T-helper 9 cell (primary cell): ENCODE measurements around the gene PGAP3.
"Not testable (repeated sequence)": the region's sequence is repeated elsewhere in the genome, so short reads cannot be mapped to it uniquely, and the experiment has no call there.

Source experiments
- DNase-seq: peaks from one replicate; pipeline ENCODE4 v3.0.0-alpha.2; 2020
- total RNA-seq, 2 donors: gene quantifications; one replicate each; lab custom pipeline; 2026; lab: John Stamatoyannopoulos, UW

Gene PGAP3, protein sequence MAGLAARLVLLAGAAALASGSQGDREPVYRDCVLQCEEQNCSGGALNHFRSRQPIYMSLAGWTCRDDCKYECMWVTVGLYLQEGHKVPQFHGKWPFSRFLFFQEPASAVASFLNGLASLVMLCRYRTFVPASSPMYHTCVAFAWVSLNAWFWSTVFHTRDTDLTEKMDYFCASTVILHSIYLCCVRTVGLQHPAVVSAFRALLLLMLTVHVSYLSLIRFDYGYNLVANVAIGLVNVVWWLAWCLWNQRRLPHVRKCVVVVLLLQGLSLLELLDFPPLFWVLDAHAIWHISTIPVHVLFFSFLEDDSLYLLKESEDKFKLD
- total RNA-seq: 29.0 to 29.7 reads per million in 2 donors

GRCh38 chr17:39687546-39688474 is at the start of gene PGAP3:
TSS of gene PGAP3 (minus strand) at chr17:39688057. CDS start at chr17:39688014, 43 bp downstream.
- peak; percentile 71 for DNase-seq

DNA sequence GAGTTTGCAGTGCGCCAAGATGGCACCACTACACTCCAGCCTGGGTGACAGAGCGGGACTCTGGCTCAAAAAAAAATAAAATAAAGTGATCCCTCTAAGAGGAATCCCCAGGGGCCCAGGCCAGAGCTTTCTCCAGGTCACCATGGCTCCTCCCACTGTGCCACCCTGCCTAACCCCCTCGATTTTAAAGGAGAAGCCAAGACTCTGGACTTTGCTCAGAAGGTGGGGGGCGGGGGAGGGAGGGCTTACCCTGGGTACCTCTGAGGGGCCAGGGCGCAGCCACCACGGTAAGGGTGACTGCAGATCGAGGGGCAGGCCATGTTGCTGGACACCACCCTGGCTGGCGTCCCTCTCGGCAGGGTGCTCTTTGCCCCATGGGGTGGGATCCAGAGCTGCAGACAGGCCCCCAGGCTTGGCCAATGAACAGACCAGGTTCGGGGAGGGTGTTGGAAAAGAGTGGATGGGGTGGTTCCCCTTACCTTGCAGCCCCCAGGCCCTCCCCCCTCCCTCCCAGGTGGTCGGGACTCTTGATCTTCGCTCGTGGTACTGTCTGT is 49.4 kb upstream of the PGAP3 start:
- DNase-seq: no peak

DNA sequence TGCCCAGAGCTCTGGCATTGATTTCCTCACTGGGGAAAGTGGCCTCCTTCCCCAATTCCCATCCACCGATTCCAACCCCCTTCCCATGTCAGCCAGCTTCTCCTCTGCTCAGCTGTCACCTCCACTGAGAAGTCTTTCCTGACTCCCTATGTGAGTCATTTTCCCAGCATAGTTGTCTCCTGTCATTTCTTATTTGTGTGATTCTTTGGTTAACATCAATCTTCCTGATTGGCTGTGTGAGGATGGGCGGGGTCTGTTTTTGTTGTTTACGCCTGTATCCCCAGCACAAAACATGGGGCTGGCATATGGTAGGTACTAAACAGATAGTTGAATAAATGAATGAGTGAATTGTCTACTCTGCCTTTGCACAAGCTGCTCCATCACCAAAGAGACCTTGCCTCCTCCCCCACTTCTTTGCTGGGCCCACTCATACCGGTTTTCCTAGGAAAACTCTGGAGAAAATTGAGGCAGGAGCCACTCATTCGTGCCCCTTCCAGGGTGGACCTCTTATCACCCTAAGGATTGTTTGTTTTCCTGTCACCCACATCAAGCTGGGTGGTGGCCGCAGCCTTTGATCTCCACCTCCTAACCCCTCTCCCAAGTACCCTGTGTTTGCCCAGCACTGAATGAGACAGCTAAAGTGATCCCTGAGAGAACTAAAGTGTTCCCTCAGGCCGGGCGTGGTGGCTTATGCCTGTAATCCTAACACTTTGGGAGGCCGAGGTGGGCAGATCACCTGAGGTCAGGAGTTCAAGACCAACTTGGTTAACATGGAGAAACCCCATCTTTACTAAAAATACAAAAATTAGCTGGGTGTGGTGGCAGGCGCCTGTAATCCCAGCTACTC is 48.7 kb upstream of the PGAP3 start:
- no peak for DNase-seq

- no peak for DNase-seq
These were observed 48.0 kb upstream of the PGAP3 start for GRCh38 chr17:39735882-39736281.

DNA sequence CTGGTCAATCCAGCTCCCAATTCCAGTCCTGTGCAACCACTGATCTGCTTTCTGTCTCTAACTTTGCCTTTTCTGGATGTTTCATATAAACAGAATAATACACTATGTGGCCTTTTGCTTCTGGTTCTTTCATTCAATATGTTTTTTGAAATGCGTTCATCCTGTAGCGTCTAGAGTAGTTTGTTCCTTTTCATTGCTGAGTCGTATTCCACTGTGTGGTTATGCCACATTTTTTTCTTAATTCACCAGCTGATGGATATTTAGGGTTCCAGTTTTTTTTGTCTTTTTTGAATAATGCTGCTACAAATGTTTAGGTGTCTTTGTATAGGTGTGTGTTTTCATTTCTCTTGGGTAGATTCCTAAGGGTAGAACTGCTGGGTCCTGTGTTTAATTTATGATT is 44.7 kb upstream of the PGAP3 start:
- no peak for DNase-seq

- DNase-seq: peak; percentile 97
These were observed 42.5 kb upstream of the PGAP3 start, which contains the start of gene MIEN1 for GRCh38 chr17:39730095-39730921. TSS of gene MIEN1 (minus strand) at chr17:39730532. CDS start at chr17:39730495, 37 bp downstream.

DNA sequence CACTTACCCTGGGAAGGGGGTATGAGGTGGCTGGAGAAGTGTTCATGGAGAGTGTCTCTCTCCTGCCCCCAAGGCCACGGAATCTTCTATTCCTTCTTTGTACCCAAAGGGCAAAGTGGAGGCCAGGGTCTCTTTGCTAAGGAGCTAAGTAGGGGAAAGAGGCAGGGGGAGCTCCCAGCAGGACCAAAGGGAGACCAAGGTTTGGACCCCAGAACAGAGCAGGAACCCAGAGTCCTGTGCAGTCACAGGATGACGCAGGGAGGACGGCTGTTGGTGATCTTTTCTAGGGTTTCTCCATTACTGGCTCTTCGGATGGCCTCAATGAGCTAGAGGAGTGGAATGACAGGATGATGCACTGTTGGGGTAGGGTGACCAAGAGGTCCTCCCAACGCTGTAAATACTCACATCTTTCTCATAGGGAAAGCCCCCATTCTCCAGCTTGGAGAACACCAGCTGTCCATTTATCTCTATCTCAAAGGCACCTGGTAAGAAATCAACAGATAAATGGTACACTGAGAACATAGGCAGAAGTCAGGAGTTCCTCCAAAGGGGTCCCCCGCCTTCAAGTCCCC is 41.5 kb upstream of the PGAP3 start:
- no peak for DNase-seq

GRCh38 chr17:39727556-39727955 is 39.7 kb upstream of the PGAP3 start:
- no peak for DNase-seq

DNA sequence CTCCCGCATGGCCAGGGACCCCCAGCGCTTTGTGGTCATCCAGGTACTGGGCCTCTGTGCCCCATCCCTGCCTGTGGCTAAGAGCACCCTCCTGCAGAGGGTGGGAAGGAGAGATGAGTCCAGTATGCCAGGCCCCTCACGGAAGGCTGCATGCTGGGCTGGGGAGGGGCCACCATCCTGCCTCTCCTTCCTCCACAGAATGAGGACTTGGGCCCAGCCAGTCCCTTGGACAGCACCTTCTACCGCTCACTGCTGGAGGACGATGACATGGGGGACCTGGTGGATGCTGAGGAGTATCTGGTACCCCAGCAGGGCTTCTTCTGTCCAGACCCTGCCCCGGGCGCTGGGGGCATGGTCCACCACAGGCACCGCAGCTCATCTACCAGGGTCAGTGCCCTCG is 38.8 kb upstream of the PGAP3 start:
- DNase-seq: no peak

DNA sequence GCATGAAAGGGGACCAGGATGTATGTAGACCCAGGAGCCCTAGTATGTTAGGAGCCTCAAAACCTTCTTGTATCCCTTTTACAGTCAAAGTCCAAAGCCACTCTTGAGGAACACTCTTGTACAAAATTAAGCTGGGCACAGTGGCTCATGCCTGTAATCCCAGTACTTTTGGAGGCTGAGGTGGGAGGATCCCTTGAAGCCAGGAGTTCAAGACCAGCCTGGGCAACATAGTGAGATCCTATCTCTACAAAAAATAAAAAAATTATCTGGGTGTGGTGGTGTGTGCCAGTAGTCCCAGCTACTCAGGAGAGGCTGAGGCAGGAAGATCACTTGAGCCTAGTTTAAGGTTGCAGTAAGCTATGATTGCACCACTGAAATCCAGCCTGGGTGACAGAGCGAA is 38.1 kb upstream of the PGAP3 start:
- not testable (repeated sequence) for DNase-seq

DNA sequence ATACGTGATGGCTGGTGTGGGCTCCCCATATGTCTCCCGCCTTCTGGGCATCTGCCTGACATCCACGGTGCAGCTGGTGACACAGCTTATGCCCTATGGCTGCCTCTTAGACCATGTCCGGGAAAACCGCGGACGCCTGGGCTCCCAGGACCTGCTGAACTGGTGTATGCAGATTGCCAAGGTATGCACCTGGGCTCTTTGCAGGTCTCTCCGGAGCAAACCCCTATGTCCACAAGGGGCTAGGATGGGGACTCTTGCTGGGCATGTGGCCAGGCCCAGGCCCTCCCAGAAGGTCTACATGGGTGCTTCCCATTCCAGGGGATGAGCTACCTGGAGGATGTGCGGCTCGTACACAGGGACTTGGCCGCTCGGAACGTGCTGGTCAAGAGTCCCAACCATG is 36.9 kb upstream of the PGAP3 start:
- DNase-seq: no peak

DNA sequence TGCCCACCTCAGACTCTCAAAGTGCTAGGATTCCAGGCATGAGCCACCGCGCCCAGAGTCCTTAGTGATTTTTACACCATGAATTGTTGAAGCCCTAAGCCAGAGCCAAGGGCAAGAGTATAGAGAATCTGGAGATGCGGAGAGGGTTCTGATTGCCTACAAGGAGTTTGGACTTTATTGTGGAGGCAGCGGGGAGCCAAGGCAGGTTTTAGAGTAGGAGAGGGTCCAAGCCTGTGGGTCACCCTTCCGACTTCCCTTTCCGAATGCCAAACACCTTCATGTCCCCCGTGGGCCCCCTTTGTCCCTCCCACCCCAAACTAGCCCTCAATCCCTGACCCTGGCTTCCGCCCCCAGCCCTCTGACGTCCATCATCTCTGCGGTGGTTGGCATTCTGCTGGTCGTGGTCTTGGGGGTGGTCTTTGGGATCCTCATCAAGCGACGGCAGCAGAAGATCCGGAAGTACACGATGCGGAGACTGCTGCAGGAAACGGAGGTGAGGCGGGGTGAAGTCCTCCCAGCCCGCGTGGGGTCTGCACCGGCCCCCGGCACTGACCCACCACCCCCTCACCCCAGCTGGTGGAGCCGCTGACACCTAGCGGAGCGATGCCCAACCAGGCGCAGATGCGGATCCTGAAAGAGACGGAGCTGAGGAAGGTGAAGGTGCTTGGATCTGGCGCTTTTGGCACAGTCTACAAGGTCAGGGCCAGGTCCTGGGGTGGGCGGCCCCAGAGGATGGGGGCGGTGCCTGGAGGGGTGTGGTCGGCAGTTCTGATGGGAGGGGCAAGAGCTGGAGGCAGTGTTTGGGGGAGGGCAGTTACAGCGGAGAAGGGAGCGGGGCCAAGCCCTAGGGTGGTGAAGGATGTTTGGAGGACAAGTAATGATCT is 35.4 kb upstream of the PGAP3 start:
- no peak for DNase-seq

DNA sequence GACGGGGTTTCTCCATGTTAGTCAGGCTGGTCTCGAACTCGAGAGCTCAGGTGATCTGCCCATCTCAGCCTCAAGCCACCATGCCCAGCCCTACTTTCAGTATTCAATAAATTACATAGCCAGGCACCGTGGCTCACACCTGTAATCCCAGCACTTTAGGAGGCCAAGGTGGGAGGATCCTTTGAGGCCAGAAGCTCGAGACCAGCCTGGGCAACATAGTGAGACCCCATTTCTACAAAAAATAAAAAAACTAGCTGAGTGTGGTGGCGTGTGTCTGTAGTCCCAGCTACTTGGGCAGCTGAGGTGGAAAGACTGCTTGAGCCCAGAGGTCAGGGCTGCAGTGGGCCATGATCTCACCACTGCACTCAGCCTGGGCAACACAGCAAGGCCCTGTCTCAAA is 34.2 kb upstream of the PGAP3 start:
- no peak for DNase-seq

GRCh38 chr17:39719563-39720355 is 31.9 kb upstream of the PGAP3 start:
- DNase-seq: no peak

GRCh38 chr17:39717660-39718059 is 29.8 kb upstream of the PGAP3 start:
- no peak for DNase-seq

DNA sequence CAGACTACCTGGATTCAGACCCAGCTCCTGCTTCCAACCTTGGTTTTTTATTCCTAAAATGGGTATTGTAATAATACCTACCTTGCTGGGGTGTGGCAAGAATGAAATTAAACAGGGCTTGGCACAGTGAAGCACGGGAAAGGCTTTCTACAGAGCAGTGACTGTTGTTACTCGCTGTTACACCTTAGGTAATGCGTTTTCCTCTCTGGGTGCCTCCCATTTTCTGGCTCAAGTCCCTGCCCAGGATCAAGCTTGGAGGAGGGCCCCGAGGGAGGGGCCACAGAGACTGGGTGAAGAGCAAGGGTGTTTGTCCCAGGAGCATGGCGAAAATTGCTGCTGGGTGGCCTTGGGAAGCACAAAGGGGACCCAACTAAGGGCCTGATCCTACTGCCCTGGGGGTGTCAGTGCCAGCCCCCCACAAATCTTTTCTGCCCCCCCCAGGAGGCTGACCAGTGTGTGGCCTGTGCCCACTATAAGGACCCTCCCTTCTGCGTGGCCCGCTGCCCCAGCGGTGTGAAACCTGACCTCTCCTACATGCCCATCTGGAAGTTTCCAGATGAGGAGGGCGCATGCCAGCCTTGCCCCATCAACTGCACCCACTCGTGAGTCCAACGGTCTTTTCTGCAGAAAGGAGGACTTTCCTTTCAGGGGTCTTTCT is 29.2 kb upstream of the PGAP3 start:
- no peak for DNase-seq

DNA sequence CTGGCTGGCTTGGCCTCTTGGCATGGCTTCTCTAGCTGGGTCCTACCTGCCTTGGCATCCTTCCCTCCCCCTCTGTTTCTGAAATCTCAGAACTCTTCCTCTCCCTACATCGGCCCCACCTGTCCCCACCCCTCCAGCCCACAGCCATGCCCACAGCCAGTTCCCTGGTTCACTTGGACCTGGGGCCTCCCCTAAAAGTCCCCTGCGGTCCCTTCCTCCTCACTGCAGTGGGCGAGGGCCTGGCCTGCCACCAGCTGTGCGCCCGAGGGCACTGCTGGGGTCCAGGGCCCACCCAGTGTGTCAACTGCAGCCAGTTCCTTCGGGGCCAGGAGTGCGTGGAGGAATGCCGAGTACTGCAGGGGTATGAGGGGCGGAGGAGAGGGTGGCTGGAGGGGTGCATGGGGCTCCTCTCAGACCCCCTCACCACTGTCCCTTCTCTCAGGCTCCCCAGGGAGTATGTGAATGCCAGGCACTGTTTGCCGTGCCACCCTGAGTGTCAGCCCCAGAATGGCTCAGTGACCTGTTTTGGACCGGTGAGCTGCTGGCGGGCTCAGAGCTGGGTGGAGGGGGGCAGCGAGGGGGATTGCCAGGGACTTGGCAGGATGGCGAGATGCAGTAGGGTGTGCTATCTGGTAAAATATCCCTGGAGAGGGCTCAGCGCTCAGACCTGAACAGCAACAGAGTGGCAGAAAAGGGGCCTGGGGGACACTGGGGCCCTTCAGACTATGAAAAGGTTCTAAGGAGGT is 28.4 kb upstream of the PGAP3 start:
- DNase-seq: no peak
